IMR-90 (cell line): ENCODE data around the gene AICDA. TPM values are rescaled to one million over a fixed set of nuclear protein-coding genes. Genes with fewer than 3 reads are reported as not detected.

Experiments
- ATAC-seq: fragments of 200-7000 bp; cut with Tn5 transposase; 2 replicates; pipeline ENCODE4 v1.9.1; 2020; ENCODE audit warnings: low read depth, mild to moderate bottlenecking, moderate library complexity
- BruUV-seq: library from RNA; stranded (reverse); fragments of 400-500 nt; replicated peaks from 2 replicates; lab custom pipeline; 2021; lab: Mats Ljungman, UMichigan
- CTCF ChIA-PET: fragments of 300-600 bp; formaldehyde crosslinking; extraction: SDS; loops from one replicate; lab custom pipeline; 2021; ENCODE audit warnings: antibody characterized with exemption; lab: Yijun Ruan, JAX
- POLR2A ChIA-PET: fragments of 300-600 bp; sonication (Branson Sonifier 250); formaldehyde crosslinking; loops from one replicate; lab custom pipeline; 2022; ENCODE audit warnings: antibody characterized with exemption; ENCODE audit not compliant: unreplicated experiment; lab: Charles Lee
- DNase-seq: peaks from one replicate; pipeline ENCODE4 v3.0.0; 2013
- H2AFZ ChIP-seq: replicated peaks from 2 replicates; pipeline ENCODE3; 2013; ENCODE audit warnings: low read length, mild to moderate bottlenecking; ENCODE audit not compliant: poor library complexity
- H2AK5ac ChIP-seq: 2 replicates; pipeline ENCODE4 v1.6.1; 2013; ENCODE audit warnings: low read depth, low read length, inconsistent platforms
- H2AK9ac ChIP-seq: replicated peaks from 2 replicates; pipeline ENCODE3; 2013; ENCODE audit warnings: mild to moderate bottlenecking, low read depth, low read length, moderate library complexity; ENCODE audit not compliant: poor library complexity
- H2BK120ac ChIP-seq: 2 replicates; pipeline ENCODE4 v1.6.1; 2013; ENCODE audit warnings: low read depth, low read length, inconsistent platforms
- H2BK15ac ChIP-seq: 3 replicates; pipeline ENCODE4 v1.6.1; 2013; ENCODE audit warnings: low read depth, low read length, inconsistent platforms
- H2BK20ac ChIP-seq: 2 replicates; pipeline ENCODE4 v1.6.1; 2013; ENCODE audit warnings: low read depth, mild to moderate bottlenecking, inconsistent platforms, low read length, moderate library complexity
- H2BK5ac ChIP-seq: 2 replicates; pipeline ENCODE4 v1.6.1; 2013; ENCODE audit warnings: mild to moderate bottlenecking, low read depth, low read length, inconsistent platforms; ENCODE audit not compliant: poor library complexity, severe bottlenecking
- H3K14ac ChIP-seq: replicated peaks from 2 replicates; pipeline ENCODE4 v1.6.1; 2013; ENCODE audit warnings: low read depth, low read length, inconsistent platforms
- H3K18ac ChIP-seq: 2 replicates; pipeline ENCODE4 v1.6.1; 2013; ENCODE audit warnings: low read depth, low read length, control low read depth
- H3K23ac ChIP-seq: 2 replicates; pipeline ENCODE4 v1.6.1; 2013; ENCODE audit warnings: low read depth, low read length, inconsistent platforms
- H3K27ac ChIP-seq: 2 replicates; pipeline ENCODE4 v1.5.1; 2013; ENCODE audit warnings: mild to moderate bottlenecking, control low read depth, low read length; ENCODE audit not compliant: insufficient read depth
- H3K27me3 ChIP-seq: 2 replicates; pipeline ENCODE4 v1.6.1; 2013; ENCODE audit warnings: low read length; ENCODE audit not compliant: control insufficient read depth, insufficient read depth
- H3K36me3 ChIP-seq: 2 replicates; pipeline ENCODE4 v1.6.1; 2013; ENCODE audit warnings: low read length, mixed read lengths; ENCODE audit not compliant: control insufficient read depth, insufficient read depth
- H3K4ac ChIP-seq: 2 replicates; pipeline ENCODE4 v1.6.1; 2013; ENCODE audit warnings: low read depth, low read length, inconsistent platforms
- H3K4me1 ChIP-seq: 2 replicates; pipeline ENCODE4 v1.6.1; 2013; ENCODE audit warnings: low read length, mixed read lengths; ENCODE audit not compliant: control insufficient read depth, insufficient read depth
- H3K4me2 ChIP-seq: 2 replicates; pipeline ENCODE4 v1.6.1; 2013; ENCODE audit warnings: low read depth, mild to moderate bottlenecking, control low read depth, low read length, moderate library complexity
- H3K4me3 ChIP-seq: 2 replicates; pipeline ENCODE4 v1.5.1; 2013; ENCODE audit warnings: low read depth, mild to moderate bottlenecking, control low read depth, low read length, moderate library complexity; ENCODE audit not compliant: insufficient read depth
- H3K56ac ChIP-seq: 2 replicates; pipeline ENCODE4 v1.6.1; 2013; ENCODE audit warnings: low read length, inconsistent platforms; ENCODE audit not compliant: insufficient read depth; ENCODE audit errors: extremely low read depth
- H3K79me1 ChIP-seq, 2 experiments: 2 replicates each; pipeline ENCODE4 v1.6.1; 2013; ENCODE audit warnings: low read length in 2 of 2, inconsistent platforms in 1 of 2, low read depth in 1 of 2
- H3K9ac ChIP-seq: 2 replicates; pipeline ENCODE4 v1.6.1; 2013; ENCODE audit warnings: low read depth, low read length, control low read depth
- H3K9me1 ChIP-seq: 2 replicates; pipeline ENCODE4 v1.6.1; 2013; ENCODE audit warnings: low read length, inconsistent platforms; ENCODE audit not compliant: insufficient read depth
- H3K9me3 ChIP-seq: 2 replicates; pipeline ENCODE4 v1.6.1; 2013; ENCODE audit warnings: low read length; ENCODE audit not compliant: control insufficient read depth, insufficient read depth
- H4K20me1 ChIP-seq: 2 replicates; pipeline ENCODE4 v1.6.1; 2013; ENCODE audit warnings: low read length, inconsistent platforms; ENCODE audit not compliant: insufficient read depth
- H4K5ac ChIP-seq: 2 replicates; pipeline ENCODE4 v1.6.1; 2013; ENCODE audit warnings: mild to moderate bottlenecking, low read depth, low read length, control low read depth
- H4K8ac ChIP-seq, 2 experiments: 2 replicates each; pipeline ENCODE4 v1.6.1; 2013; ENCODE audit warnings: low read depth in 2 of 2, low read length in 2 of 2, control low read depth in 1 of 2, inconsistent platforms in 1 of 2
- H4K91ac ChIP-seq: 2 replicates; pipeline ENCODE4 v1.6.1; 2013; ENCODE audit warnings: low read depth, low read length, inconsistent platforms; ENCODE audit not compliant: insufficient read depth
- BHLHE40 ChIP-seq: fragments of 150-350 bp; IDR thresholded peaks from 2 replicates; pipeline ENCODE4 v1.6.1; 2016; ENCODE audit warnings: mild to moderate bottlenecking, low read depth, low read length
- CEBPB ChIP-seq: IDR thresholded peaks from 2 replicates; pipeline ENCODE4 v1.6.1; 2012; ENCODE audit warnings: low read depth, low read length, improper control_type of control experiment
- CHD1 ChIP-seq: IDR thresholded peaks from 2 replicates; pipeline ENCODE4 v1.6.1; 2012; ENCODE audit warnings: low read depth, low read length, improper control_type of control experiment
- CTCF ChIP-seq: conservative IDR thresholded peaks from 2 replicates; pipeline ENCODE4 v1.5.1; 2012; ENCODE audit warnings: mild to moderate bottlenecking, low read depth, low read length, improper control_type of control experiment
- ELK1 ChIP-seq: fragments of 150-350 bp; IDR thresholded peaks from 2 replicates; pipeline ENCODE4 v1.6.1; 2016; ENCODE audit warnings: low read depth, mild to moderate bottlenecking, low read length, moderate library complexity, borderline replicate concordance
- FOS ChIP-seq: fragments of 150-350 bp; IDR thresholded peaks from 2 replicates; pipeline ENCODE4 v1.6.1; 2016; ENCODE audit warnings: low read depth, low read length
- MAFK ChIP-seq: IDR thresholded peaks from 2 replicates; pipeline ENCODE4 v1.6.1; 2012; ENCODE audit warnings: low read depth, low read length, improper control_type of control experiment
- MAZ ChIP-seq: IDR thresholded peaks from 2 replicates; pipeline ENCODE4 v1.6.1; 2012; ENCODE audit warnings: low read depth, mild to moderate bottlenecking, low read length, improper control_type of control experiment, moderate library complexity, borderline replicate concordance
- MXI1 ChIP-seq: IDR thresholded peaks from 2 replicates; pipeline ENCODE4 v1.6.1; 2012; ENCODE audit warnings: low read depth, mild to moderate bottlenecking, low read length, moderate library complexity, borderline replicate concordance
- NFE2L2 ChIP-seq: fragments of 150-350 bp; IDR thresholded peaks from 2 replicates; pipeline ENCODE4 v1.6.1; 2016; ENCODE audit warnings: low read depth, mild to moderate bottlenecking, low read length
- POLR2A ChIP-seq: IDR thresholded peaks from 2 replicates; pipeline ENCODE4 v1.6.1; 2012; ENCODE audit warnings: mild to moderate bottlenecking, low read depth, low read length
- RAD21 ChIP-seq: IDR thresholded peaks from 2 replicates; pipeline ENCODE4 v1.6.1; 2012; ENCODE audit warnings: low read length, improper control_type of control experiment
- RCOR1 ChIP-seq: IDR thresholded peaks from 2 replicates; pipeline ENCODE4 v1.6.1; 2012; ENCODE audit warnings: mild to moderate bottlenecking, low read length, improper control_type of control experiment; ENCODE audit not compliant: insufficient replicate concordance
- RFX5 ChIP-seq: IDR thresholded peaks from 2 replicates; pipeline ENCODE4 v1.8.0; 2012; ENCODE audit warnings: low read depth, mild to moderate bottlenecking, low read length, moderate library complexity
- SMC3 ChIP-seq: fragments of 150-350 bp; IDR thresholded peaks from 2 replicates; pipeline ENCODE4 v1.6.1; 2016; ENCODE audit warnings: low read depth, mild to moderate bottlenecking, antibody characterized with exemption, low read length, moderate library complexity
- USF2 ChIP-seq: fragments of 150-350 bp; IDR thresholded peaks from 2 replicates; pipeline ENCODE4 v1.6.1; 2017; ENCODE audit warnings: mild to moderate bottlenecking, antibody characterized with exemption, low read length, low read depth
- WGBS, 2 experiments: methylation state at CpG; one replicate each; pipeline versions ENCODE4 v1.1.5 to v1.1.7; 2013; ENCODE audit warnings: missing lambda C conversion rate in 2 of 2; ENCODE audit not compliant: insufficient read length in 1 of 2; ENCODE audit errors: extremely low coverage in 2 of 2; 5-methylcytosine and 5-hydroxymethylcytosine counted together
- dilution Hi-C: fragments of 300-500 bp; cut with HindIII; formaldehyde crosslinking; loops from one replicate; pipeline ENCODE4 v1.14.3; 2018; ENCODE audit warnings: low sequenced_read_pairs; ENCODE audit not compliant: unreplicated experiment
- in situ Hi-C: fragments of 300-500 bp; cut with MboI; formaldehyde crosslinking; loops from 3 replicates; pipeline ENCODE4 v1.14.3; 2019; ENCODE audit warnings: low sequenced_read_pairs, inconsistent platforms, mixed read lengths
- intact Hi-C: fragments of 100-400 bp; cut with micrococcal nuclease; formaldehyde crosslinking; loops from 2 replicates; pipeline ENCODE4 v1.10.0; 2022
- polyA plus RNA-seq, 3 experiments: library from polyadenylated mRNA; depleted of rRNA; stranded (reverse); fragments of >200 nt; gene quantifications; 2 replicates each; pipeline ENCODE4 v1.2.3, GENCODE V29; 2012; ENCODE audit warnings: low replicate concordance in 1 of 3
- total RNA-seq: library from RNA; depleted of rRNA; stranded (reverse); fragments of >200 nt; gene quantifications from 2 replicates; pipeline ENCODE4 v1.2.3, GENCODE V29; 2012

Gene AICDA
- total and polyA plus RNA-seq, 2 of the 4 experiments (the other 2 are of a cell fraction) = not detected

GRCh38 chr12:8593246-8593645 is 19.4 kb downstream of the AICDA start:
- Histone ChIP-seq H4K91ac (no peak overlapping the region), H3K9me3 (no peaks in the 10 kb centered on the region), H2AFZ (no peak overlapping the region), H3K4ac (no peak overlapping the region), H3K56ac (no peak overlapping the region), H3K4me2 (no peak overlapping the region), H3K36me3 (no peaks in the 10 kb centered on the region), H4K8ac (no peak overlapping the region), H2AK9ac (no peak overlapping the region), H3K9me1 (no peaks in the 10 kb centered on the region), H3K9ac (no peak overlapping the region), H2BK20ac (no peak overlapping the region), H4K20me1 (no peaks in the 10 kb centered on the region), H2AK5ac (no peak overlapping the region), H3K14ac (no peak overlapping the region), H2BK15ac (no peak overlapping the region), H2BK5ac (no peak overlapping the region), H3K18ac (no peak overlapping the region), H3K4me1 (no peaks in the 10 kb centered on the region), H4K5ac (no peak overlapping the region), H3K27me3 (no peaks in the 10 kb centered on the region), H3K4me3 (no peak overlapping the region), H2BK120ac (no peak overlapping the region), H3K27ac (no peak overlapping the region), H3K23ac (no peak overlapping the region), H3K79me1 (no peaks in the 10 kb centered on the region)
- ChIA-PET CTCF (no interaction called here), POLR2A (no interaction called here)
- ATAC-seq (no peak), DNase-seq (no peak)
- dilution Hi-C loops = no loop called here
- intact Hi-C loops = no loop called here
- no CpG with 5 or more reads among the region's 2 CpGs for WGBS, 2 experiments
- in situ Hi-C loops = no loop called here
- TF ChIP-seq BHLHE40 = no peak
- no peak for TF ChIP-seq CTCF
- no peak for TF ChIP-seq FOS
- TF ChIP-seq RFX5 = no peak
- TF ChIP-seq MXI1 = no peak
- TF ChIP-seq MAFK = no peak
- no peak for TF ChIP-seq NFE2L2
- no peak for TF ChIP-seq RCOR1
- TF ChIP-seq SMC3 = no peak
- TF ChIP-seq CHD1 = no peak
- no peak for TF ChIP-seq POLR2A
- TF ChIP-seq MAZ = no peak
- TF ChIP-seq RAD21 = no peak
- TF ChIP-seq CEBPB = no peak
- no peak for TF ChIP-seq ELK1
- no peak for TF ChIP-seq USF2
- no TSS peak for BruUV-seq
